G401 (cell line): Measurements from ENCODE around the gene LGALS12. TPM values are rescaled to one million over a fixed set of nuclear protein-coding genes. Genes with fewer than 3 reads are reported as not detected.

Source experiments
- DNase-seq: peaks from one replicate; pipeline ENCODE4 v3.0.0-alpha.2; 2015; ENCODE audit warnings: low spot score
- in situ Hi-C: cut with HindIII; loops from 2 replicates; pipeline ENCODE4 v1.10.0; 2016; ENCODE audit warnings: low sequenced_read_pairs, mixed read lengths
- total RNA-seq: library from RNA; depleted of rRNA; stranded (reverse); fragments of >200 nt; shearing (Covaris generic); gene quantifications from 2 replicates; pipeline ENCODE4 v1.2.3, GENCODE V29; 2014; rRNA removed

LGALS12 gene
- total RNA-seq, 1 experiment from 2014 or later: not detected

DNA sequence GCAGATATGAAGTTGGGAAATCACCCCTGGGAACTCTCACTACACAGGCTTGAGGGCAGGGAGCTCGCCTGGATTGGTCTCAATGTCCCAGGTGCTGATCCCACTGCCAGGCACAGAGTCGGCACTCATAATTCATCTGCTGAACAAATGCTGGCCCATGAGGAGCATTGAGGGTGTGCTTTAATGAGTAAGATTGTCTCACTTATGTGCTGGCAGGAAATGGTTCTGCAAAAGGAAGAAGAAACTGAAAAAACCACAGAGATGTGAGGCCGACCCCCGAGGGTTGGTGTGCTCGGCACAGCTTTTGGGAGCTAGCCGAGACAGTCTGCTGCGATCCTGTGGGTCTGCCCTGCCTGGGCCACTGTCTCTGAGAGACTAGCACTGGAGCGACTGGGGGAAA lies 47.9 kb downstream of the LGALS12 start:
- in situ Hi-C loops: no loop called here
- no peak for DNase-seq

- no peak for DNase-seq
- in situ Hi-C loops: no loop called here
These were observed 49.0 kb downstream of the LGALS12 start for GRCh38 chr11:63554877-63555223.

- in situ Hi-C loops: no loop called here
These were observed 50.6 kb downstream of the LGALS12 start for GRCh38 chr11:63556404-63557013.

DNA sequence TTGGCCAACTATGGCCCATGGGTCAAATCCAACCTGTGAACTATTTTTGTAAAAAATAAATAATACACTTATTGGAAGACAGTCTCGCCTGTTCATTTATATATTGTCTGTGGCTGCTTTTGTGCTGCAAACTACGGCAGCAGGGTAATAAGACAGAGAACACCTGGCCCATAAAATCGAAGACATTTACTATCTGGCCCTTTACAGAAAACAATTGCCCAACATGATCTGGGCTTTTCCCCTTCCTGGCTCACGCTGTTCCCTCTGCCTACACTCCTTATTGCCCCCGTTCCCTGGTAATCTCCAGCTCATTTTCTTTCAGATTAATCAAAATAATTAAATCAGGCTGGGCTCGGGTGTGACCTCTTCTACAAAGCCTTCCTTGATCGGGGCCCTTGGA lies 51.7 kb downstream of the LGALS12 start:
- in situ Hi-C loops: no loop called here
- no peak for DNase-seq

More at GRCh38 chr11:63556404-63557013, 50.6 kb downstream of the LGALS12 start:
- DNase-seq: no peak

DNA sequence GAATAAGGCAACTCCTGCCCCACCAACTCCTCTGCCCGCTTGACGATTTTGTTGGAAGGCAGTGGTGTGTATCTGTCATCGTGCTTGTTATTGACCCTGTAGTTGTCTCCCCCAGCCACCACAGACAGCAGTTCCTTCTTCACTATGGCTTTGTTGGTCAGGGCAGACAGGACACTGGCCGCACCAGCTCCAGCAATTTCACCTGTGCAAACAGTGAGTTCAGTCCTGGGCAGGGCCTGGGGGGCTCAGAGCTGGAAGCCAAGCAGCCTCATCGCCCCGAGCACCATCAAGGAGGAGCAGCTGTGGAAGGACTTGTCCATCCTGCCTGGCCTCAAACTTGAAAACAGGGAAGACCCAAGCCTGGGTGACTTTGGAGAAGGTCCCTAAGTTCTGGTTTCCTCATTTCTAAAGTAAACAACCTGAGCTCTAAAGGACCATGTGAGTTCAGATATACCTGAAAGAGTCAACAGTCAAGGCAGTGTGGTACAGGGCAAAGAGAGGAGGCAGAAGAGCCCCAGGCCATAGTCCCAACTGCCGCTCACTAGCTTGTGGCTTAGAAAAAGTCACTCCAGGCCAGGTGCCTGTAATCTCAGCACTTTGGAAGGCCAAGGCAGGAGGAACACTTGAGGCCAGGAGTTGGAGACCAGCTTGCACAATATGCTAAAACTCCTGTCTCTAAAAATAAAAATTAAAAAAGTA lies 52.7 kb downstream of the LGALS12 start:
- in situ Hi-C loops: no loop called here
- no peak for DNase-seq

- DNase-seq: no peak
- in situ Hi-C loops: no loop called here
These were observed 54.8 kb downstream of the LGALS12 start for GRCh38 chr11:63560506-63561180.

DNA sequence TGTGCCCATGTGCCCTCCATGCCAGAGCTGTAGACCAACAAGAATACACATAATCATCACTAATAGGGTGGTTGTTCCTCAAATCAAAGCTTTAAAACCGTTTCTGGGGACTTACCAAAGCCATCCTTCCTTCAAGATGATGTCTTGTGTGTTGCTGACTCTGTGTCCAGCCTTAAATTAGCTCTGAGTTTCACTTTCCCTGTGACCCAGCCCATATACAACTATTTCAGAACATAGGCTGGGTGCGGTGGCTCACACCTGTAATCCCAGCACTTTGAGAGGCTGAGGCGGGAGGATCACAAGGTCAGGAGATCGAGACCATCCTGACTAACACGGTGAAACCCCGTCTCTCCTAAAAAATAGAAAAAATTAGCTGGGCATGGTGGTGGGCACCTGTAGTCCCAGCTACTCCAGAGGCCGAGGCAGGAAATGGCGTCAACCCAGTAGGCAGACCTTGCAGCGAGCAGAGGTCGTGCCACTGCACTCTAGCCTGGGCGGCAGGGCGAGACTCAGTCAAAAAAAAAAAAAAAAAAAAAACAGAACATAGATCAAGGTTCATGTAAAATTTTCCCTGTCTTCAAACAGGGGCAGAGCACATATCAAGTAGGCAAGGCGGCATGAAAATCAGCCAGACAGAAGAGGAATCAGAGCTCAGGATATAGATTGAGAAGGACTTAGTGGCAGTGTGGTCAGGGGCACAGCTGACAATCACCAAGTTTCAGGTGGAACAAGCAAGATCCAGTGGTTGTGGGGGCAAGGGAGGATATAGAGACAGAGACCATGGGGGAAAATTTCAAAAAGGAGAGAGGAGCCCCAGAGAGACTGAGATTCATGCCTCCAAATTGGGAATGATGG lies 57.5 kb downstream of the LGALS12 start, which contains the start of gene PLAAT2:
Gene PLAAT2 (minus strand): TSS at position 179 of the 855 bp plus-strand sequence. CDS start 55 bp downstream, at position 124.
- in situ Hi-C loops: no loop called here
- DNase-seq: no peak

DNA sequence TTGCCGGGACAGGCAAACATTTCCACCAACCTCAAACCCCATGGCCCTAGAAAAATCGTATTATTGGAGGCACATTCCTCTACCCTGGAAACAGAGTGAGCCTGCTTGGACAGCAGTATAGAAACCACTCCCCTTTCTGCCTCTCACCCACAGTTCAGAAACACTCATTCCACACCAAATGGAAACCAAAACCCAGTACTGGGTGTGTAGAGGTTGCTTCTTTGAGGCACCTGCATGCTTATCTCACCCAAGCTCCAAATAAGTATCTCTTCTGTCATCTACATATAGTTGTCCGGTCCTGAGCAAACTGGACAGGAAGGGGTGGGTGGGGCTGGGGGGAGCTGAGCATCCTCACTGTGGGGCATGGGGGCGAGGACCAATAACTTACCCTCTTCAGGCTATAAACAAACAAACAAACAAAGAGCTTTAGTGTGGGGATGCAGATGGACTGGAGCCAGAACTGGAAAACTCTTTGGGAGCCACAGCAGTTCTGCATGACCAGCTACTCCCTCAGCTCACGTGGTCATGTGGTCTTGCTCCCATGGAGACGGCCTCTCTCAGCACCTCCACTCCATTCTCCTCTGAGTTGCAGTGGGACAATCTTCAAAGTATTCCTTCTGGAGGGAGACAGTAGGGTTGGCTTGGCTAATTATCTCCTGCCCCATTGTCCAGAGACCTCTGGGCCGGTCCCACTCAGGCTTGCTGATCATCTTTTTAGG lies 58.3 kb downstream of the LGALS12 start:
- DNase-seq: no peak
- in situ Hi-C loops: no loop called here

- no peak for DNase-seq
- in situ Hi-C loops: no loop called here
These were observed 59.0 kb downstream of the LGALS12 start for GRCh38 chr11:63564784-63565350.

Other genes starting within 250 kb of the LGALS12 start
- not detected in 2 replicates for gene SLC22A9, start 136.3 kb upstream of the LGALS12 start, total RNA-seq
- gene PLAAT5, start 14.9 kb upstream of the LGALS12 start, total RNA-seq: not detected in 2 replicates
- not detected in 2 replicates for gene PLAAT4, start 30.7 kb downstream of the LGALS12 start, total RNA-seq
- gene PLAAT2, start 57.3 kb downstream of the LGALS12 start, total RNA-seq: not detected in 2 replicates
- gene PLAAT3, start 108.3 kb downstream of the LGALS12 start, total RNA-seq: 19.6 and 26.9 TPM in 2 replicates
- 26.0 and 40.0 TPM in 2 replicates for gene ATL3, start 165.3 kb downstream of the LGALS12 start, total RNA-seq
- 78.3 and 80.5 TPM in 2 replicates for gene RTN3, start 175.4 kb downstream of the LGALS12 start, total RNA-seq